Adrenal gland (tissue), 19 donors: Measurements from ENCODE around the gene OARD1. TPM values are rescaled to one million over a fixed set of nuclear protein-coding genes. Genes with fewer than 3 reads are reported as not detected.
"Not testable (repeated sequence)": the region's sequence is repeated elsewhere in the genome, so short reads cannot be mapped to it uniquely, and the experiment has no call there.

ENCODE experiments used
- DNase-seq, 7 donors: peaks; one replicate each; pipeline ENCODE4 v3.0.0-alpha.2; 2019 to 2020
- H3K27ac ChIP-seq, 5 donors: fragments of 200-600 bp; sonication (generic) in 4 of 5; 1 replicate in 3 of 5; 2 replicates in 2 of 5; pipeline versions ENCODE4 v1.5.1 to v1.8.0; 2016 to 2020; ENCODE audit warnings: mild to moderate bottlenecking in 1 of 5
- H3K27me3 ChIP-seq: fragments of 200-600 bp; 2 replicates; pipeline ENCODE4 v1.8.0; 2021
- H3K36me3 ChIP-seq, 2 donors: fragments of 200-600 bp; replicated peaks in 1 of 2; 1 replicate in 1 of 2; 2 replicates in 1 of 2; pipeline versions ENCODE4 v1.5.1 to v1.8.0; 2018 to 2022
- H3K4me1 ChIP-seq, 2 donors: fragments of 200-600 bp; replicated peaks in 1 of 2; 1 replicate in 1 of 2; 2 replicates in 1 of 2; pipeline versions ENCODE4 v1.5.1 to v1.8.0; 2018 to 2021
- H3K4me3 ChIP-seq, 4 donors: fragments of 200-600 bp; sonication (generic) in 3 of 4; one replicate each; pipeline ENCODE4 v1.5.1; 2016 to 2018
- H3K9me3 ChIP-seq, 3 donors: fragments of 200-600 bp; sonication (generic) in 1 of 3; replicated peaks in 1 of 3; 1 replicate in 2 of 3; 2 replicates in 1 of 3; pipeline versions ENCODE4 v1.5.1 to v1.8.0; 2016 to 2021
- POLR2A ChIP-seq, 2 donors: fragments of 450-650 bp; IDR thresholded peaks; one replicate each; pipeline ENCODE4 v1.6.1; 2017; ENCODE audit warnings: antibody characterized with exemption in 2 of 2, mild to moderate bottlenecking in 2 of 2, moderate library complexity in 1 of 2
- WGBS, 4 donors: extraction: QIAGEN DNeasy Blood & Tissue Kit in 2 of 4; methylation state at CpG; one replicate each; pipeline versions ENCODE4 v1.1.5 to v1.1.7; 2013 to 2017; 5-methylcytosine and 5-hydroxymethylcytosine counted together
- intact Hi-C, 2 donors: fragments of 100-400 bp; cut with DNase I; formaldehyde crosslinking; loops; one replicate each; pipeline versions ENCODE4 v1.14.1 to v1.15.0; 2022 to 2023
- long read RNA-seq, 10 donors: library from polyadenylated mRNA in 3 of 10; unstranded in 2 of 10; stranded (forward) in 1 of 10; transcript quantifications; one replicate each; pipeline ENCODE4 v2.0.0 and lab custom pipeline, GENCODE V29; 2021 to 2026
- polyA plus RNA-seq, 3 donors: library from polyadenylated mRNA; stranded (reverse); fragments of 200-250 nt in 2 of 3; fragments of 350-450 nt in 1 of 3; fragmentation: Illumina TruSeq in 1 of 3; extraction: RNeasy Lipid Tissue Mini Kit (QIAGEN cat#74804) in 1 of 3; gene quantifications; one replicate each; pipeline ENCODE4 v1.2.3, GENCODE V29; 2013 to 2014
- total RNA-seq, 9 donors: library from RNA; depleted of rRNA in 4 of 9; stranded (reverse); fragments of >200 nt in 4 of 9; fragments of 120-200 nt in 1 of 9; fragmentation: NEBNext Ultra II Directional in 1 of 9; extraction: Animal tissue kit (Norgen Biotek cat#: 25700) in 1 of 9; gene quantifications; one replicate each; pipeline versions ENCODE4 v1.1.0 to v1.2.4, GENCODE V29; 2013 to 2023
- TF ChIP-seq, protein P1 (sequence below), 6 experiments: fragments of 450-650 bp in 4 of 6; fragments of 200-600 bp in 2 of 6; sonication (generic) in 1 of 6; IDR thresholded peaks; 1 replicate in 5 of 6; 2 replicates in 1 of 6; pipeline versions ENCODE4 v1.5.1 to v1.8.0; 2016 to 2021; ENCODE audit warnings: antibody characterized with exemption in 6 of 6, mild to moderate bottlenecking in 2 of 6, moderate library complexity in 1 of 6
- donor health status: healthy with polysubstance abuse.
- donor health status: Bipolar disorder and iron deficiency.
- donor health status: DM: yes; HTN: yes; CAD: no.
- donor health status: DM: no; HTN: no; CAD: no.
- donor health status: DM: no; HTN: no; CAD: no.
- donor health status: DM: yes; HTN: yes; CAD: no.

The OARD1 gene, protein sequence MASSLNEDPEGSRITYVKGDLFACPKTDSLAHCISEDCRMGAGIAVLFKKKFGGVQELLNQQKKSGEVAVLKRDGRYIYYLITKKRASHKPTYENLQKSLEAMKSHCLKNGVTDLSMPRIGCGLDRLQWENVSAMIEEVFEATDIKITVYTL
- total RNA-seq = 10 to 100 TPM; 10.1 to 35.5 (median 22.1) TPM
- polyA plus RNA-seq = 10 to 100 TPM; 21.5 to 44.4 (median 26.1) TPM
- long read RNA-seq, donor 1, transcript OARD1-210 (6 exons, 3,330 nt) = major isoform, 9 of 25 reads
- long read RNA-seq, donor 1, transcript OARD1-202 (6 exons, 1,337 nt) = minor isoform, 5 of 25 reads
- long read RNA-seq, donor 1, partial matches to known transcripts = 0 of 25 reads
- long read RNA-seq, donor 1, other reads (novel, unspliced or antisense) = 0 of 25 reads
- long read RNA-seq, donor 2, transcript OARD1-210 (6 exons, 3,330 nt) = major isoform, 10 of 20 reads
- long read RNA-seq, donor 2, partial matches to known transcripts = 0 of 20 reads
- long read RNA-seq, donor 2, other reads (novel, unspliced or antisense) = 0 of 20 reads
- long read RNA-seq, donor 3, transcript OARD1-210 (6 exons, 3,330 nt) = major isoform, 8 of 22 reads
- long read RNA-seq, donor 3, partial matches to known transcripts = 8 of 22 reads
- long read RNA-seq, donor 3, other reads (novel, unspliced or antisense) = 0 of 22 reads
- long read RNA-seq, donor 4, transcript OARD1-210 (6 exons, 3,330 nt) = major isoform, 10 of 25 reads
- long read RNA-seq, donor 4, partial matches to known transcripts = 2 of 25 reads
- long read RNA-seq, donor 4, other reads (novel, unspliced or antisense) = 3 of 25 reads
- long read RNA-seq, donor 5, transcript OARD1-210 (6 exons, 3,330 nt) = major isoform, 19 of 33 reads
- long read RNA-seq, donor 5, partial matches to known transcripts = 1 of 33 reads
- long read RNA-seq, donor 5, other reads (novel, unspliced or antisense) = 5 of 33 reads
- long read RNA-seq, donor 6, transcript OARD1-203 (6 exons, 1,515 nt) = major isoform, 5 of 13 reads
- long read RNA-seq, donor 6, partial matches to known transcripts = 0 of 13 reads
- long read RNA-seq, donor 6, other reads (novel, unspliced or antisense) = 2 of 13 reads
- long read RNA-seq, donor 7, transcript OARD1-210 (6 exons, 3,330 nt) = major isoform, 5 of 8 reads
- long read RNA-seq, donor 7, partial matches to known transcripts = 0 of 8 reads
- long read RNA-seq, donor 7, other reads (novel, unspliced or antisense) = 0 of 8 reads
- long read RNA-seq, donor 8, transcript OARD1-210 (6 exons, 3,330 nt) = major isoform, 9 of 19 reads
- long read RNA-seq, donor 8, partial matches to known transcripts = 0 of 19 reads
- long read RNA-seq, donor 8, other reads (novel, unspliced or antisense) = 0 of 19 reads
- long read RNA-seq, donor 9, transcript OARD1-210 (6 exons, 3,330 nt) = major isoform, 6 of 33 reads
- long read RNA-seq, donor 9, partial matches to known transcripts = 19 of 33 reads
- long read RNA-seq, donor 9, other reads (novel, unspliced or antisense) = 0 of 33 reads
- long read RNA-seq, donor 10, partial matches to known transcripts = 0 of 6 reads
- long read RNA-seq, donor 10, other reads (novel, unspliced or antisense) = 0 of 6 reads

DNA sequence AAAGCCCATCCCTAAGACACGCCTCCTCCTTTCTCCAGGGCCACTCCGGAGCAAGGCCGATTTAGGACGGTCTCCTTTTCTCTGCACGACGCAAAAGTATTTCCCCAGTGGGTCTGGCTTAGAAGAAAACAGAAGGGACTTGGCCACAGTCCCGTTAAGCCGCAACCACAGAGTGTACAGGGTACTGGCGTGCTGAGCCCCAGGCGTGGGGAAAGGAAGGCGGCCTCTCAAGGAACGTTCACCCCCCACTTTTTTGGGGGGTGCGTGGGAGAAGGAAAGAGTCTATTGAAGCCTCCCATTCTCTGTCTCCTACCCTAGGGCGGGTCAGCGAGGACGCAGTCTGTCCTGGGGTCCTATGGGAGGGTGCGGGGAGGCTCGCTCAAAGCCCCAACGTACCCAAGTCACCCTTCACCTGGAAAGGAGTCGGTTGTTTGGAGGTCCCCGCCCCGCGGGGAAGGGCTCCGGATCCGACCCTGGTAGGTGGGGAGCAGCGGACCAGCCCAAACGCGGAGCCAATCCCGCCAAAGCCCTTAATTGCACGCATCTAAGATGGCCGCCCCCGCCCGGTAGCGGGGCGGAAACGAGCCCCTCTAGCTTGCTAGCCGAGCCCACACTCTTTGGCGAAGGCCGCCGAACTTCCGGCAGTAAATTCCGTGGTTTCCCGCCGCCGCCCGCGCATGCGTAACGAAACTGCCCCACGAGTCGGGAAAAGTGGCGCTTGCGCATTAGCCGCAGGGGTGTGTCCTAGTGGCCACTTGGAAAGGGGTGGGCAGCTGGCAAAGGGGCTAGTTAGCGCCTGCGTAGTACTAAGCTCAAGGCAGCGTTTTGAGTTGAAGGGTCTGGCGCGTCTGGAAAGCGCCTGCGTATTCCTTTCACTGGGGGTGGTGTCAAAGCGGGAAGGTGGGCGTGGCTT, at the start of gene OARD1:
TSS of gene OARD1 (minus strand) at position 434 of the 913 bp plus-strand sequence. CDS start 722 bp downstream, outside the sequence.
- Histone ChIP-seq H3K36me3 (peaks cover 0 to 12% of the 10 kb centered on the region in 2 donors), H3K27me3 (no peaks in the 10 kb centered on the region), H3K4me1 (peaks cover 19 to 27% of the 10 kb centered on the region in 2 donors), H3K4me3 (peak within 1 kb of the TSS; percentile 62 to 98 (median 85)), H3K27ac (peak within 1 kb of the TSS; percentile 97 to 100 (median 99)), H3K9me3 (no peaks in the 10 kb centered on the region)
- intact Hi-C loops = no loop called here
- 0% methylated on average over 51 to 63 of the region's 63 CpGs for WGBS, 4 donors
- peak; percentile 50 to 83 for TF ChIP-seq POLR2A (IDR thresholded peaks at IDR 0.05)
- TF ChIP-seq, protein P1, sequence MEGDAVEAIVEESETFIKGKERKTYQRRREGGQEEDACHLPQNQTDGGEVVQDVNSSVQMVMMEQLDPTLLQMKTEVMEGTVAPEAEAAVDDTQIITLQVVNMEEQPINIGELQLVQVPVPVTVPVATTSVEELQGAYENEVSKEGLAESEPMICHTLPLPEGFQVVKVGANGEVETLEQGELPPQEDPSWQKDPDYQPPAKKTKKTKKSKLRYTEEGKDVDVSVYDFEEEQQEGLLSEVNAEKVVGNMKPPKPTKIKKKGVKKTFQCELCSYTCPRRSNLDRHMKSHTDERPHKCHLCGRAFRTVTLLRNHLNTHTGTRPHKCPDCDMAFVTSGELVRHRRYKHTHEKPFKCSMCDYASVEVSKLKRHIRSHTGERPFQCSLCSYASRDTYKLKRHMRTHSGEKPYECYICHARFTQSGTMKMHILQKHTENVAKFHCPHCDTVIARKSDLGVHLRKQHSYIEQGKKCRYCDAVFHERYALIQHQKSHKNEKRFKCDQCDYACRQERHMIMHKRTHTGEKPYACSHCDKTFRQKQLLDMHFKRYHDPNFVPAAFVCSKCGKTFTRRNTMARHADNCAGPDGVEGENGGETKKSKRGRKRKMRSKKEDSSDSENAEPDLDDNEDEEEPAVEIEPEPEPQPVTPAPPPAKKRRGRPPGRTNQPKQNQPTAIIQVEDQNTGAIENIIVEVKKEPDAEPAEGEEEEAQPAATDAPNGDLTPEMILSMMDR (IDR thresholded peaks at IDR 0.05) = peak in 2 of 6 experiments; percentile 13 to 28
- DNase-seq = peak; percentile 99 to 100 (median 100)

DNA sequence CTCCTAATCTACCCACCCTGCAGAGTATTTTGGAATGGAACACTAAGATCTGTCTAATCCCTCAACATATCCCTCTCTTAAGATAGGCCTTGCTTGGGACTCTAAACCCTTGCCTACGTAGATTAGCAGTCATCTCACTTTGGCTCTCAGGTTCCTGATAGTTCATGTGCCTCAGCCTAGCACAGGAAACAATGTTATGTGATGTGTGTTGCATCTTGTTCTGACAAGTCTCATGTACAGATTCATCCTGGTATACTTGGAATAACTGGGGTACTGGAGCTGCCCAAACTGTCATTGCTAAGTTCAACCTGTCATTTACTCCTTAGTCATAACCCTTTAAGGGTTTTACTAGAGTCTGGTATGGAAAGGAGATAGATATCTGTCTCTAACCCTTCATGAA, 47.9 kb upstream of the OARD1 start:
- no peaks in the 10 kb centered on the region for H3K9me3 ChIP-seq
- no peaks in the 10 kb centered on the region for H3K36me3 ChIP-seq
- no peak for DNase-seq
- H3K27me3 ChIP-seq = no peaks in the 10 kb centered on the region
- no peak for TF ChIP-seq POLR2A (IDR thresholded peaks at IDR 0.05)
- TF ChIP-seq, protein P1 (IDR thresholded peaks at IDR 0.05) = no peak
- H3K27ac ChIP-seq = no peak overlapping the region
- 91 to 100% (median 98%) methylated on average over 1 of the region's 1 CpG for WGBS, 4 donors
- intact Hi-C loops = no loop called here
- no peaks in the 10 kb centered on the region for H3K4me1 ChIP-seq
- no peak overlapping the region for H3K4me3 ChIP-seq

DNA sequence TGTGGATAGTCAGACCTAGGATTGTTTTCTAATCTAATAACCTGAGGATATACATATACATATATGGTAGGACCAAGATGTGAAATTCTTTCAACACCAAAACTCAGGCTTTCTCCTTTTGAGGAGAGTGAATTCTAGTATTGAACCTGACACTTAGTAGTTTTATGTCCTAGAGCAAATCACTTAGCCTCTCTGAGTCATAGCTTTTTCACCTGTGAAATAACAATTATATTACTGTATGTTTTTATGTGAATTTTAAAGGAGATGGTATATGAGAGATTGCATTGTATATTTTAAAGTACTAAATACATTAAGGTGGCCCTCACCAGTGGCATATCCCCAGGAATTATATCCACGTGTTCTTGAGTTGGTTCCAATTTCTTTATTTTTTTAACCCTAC, 47.4 kb upstream of the OARD1 start:
- no peak overlapping the region for H3K4me3 ChIP-seq
- no peaks in the 10 kb centered on the region for H3K36me3 ChIP-seq
- H3K9me3 ChIP-seq = no peaks in the 10 kb centered on the region
- DNase-seq = no peak
- H3K27ac ChIP-seq = no peak overlapping the region
- H3K27me3 ChIP-seq = no peaks in the 10 kb centered on the region
- WGBS, 4 donors = 66 to 84% (median 75%) methylated on average over 1 of the region's 1 CpG
- TF ChIP-seq, protein P1 (IDR thresholded peaks at IDR 0.05) = no peak
- no peak for TF ChIP-seq POLR2A (IDR thresholded peaks at IDR 0.05)
- no peaks in the 10 kb centered on the region for H3K4me1 ChIP-seq
- intact Hi-C loops = no loop called here

DNA sequence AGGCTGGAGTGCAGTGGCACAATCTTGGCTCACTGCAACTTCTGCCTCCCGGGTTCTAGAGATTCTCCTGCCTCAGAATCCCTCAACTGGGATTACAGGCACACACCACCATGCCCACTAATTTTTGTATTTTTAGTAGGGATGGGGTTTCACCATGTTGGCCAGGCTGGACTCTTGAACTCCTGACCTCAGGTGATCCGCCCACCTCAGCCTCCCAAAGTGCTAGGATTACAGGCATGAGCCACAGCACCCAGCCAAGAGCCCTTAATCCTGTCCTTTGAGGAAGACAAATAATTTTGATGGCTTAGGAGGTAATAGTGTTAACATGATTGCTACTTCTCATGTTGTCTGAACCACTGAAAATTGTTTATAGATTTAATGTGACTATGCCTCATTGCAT, 42.9 kb upstream of the OARD1 start:
- intact Hi-C loops, H3K27me3 ChIP-seq: not testable (repeated sequence)
- 84 to 100% (median 90%) methylated on average over 2 of the region's 2 CpGs for WGBS, 4 donors

More for the DNA sequence above, 42.9 kb upstream of the OARD1 start:
- not testable (repeated sequence) for H3K4me1 ChIP-seq, DNase-seq, H3K9me3 ChIP-seq, H3K27ac ChIP-seq, H3K4me3 ChIP-seq, H3K36me3 ChIP-seq
